GM19438 (cell line): ENCODE results near the gene SSX2IP.
A peak's percentile ranks its signal among the peaks of the same experiment; 100 is the strongest.
"Not testable (repeated sequence)": the region's sequence is repeated elsewhere in the genome, so short reads cannot be mapped to it uniquely, and the experiment has no call there.

Source experiments
- ATAC-seq: cut with Tn5 transposase; IDR thresholded peaks from one replicate; pipeline ENCODE4 v1.9.1; 2021; ENCODE audit warnings: low read depth; ENCODE audit not compliant: unreplicated experiment

SSX2IP gene

DNA sequence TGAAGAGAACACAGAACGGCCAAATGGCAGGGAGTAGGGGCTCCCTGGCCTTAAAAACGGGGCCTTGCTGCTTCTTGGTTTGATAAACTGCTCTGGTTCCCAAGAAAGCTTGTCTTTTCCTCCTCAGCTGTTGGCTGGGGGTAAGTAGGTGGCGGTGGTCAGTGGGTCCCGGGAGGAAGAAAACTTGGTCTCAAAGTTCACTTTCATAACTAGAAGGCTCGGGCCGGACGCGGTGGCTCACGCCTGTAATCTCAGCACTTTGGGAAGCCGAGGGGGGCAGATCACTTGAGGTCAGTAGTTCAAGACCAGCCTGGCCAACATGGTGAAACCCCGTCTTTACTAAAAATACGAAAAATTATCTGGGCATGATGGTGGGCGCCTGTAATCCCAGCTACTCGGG lies 68.7 kb downstream of the SSX2IP start:
- ATAC-seq, result no peak

DNA sequence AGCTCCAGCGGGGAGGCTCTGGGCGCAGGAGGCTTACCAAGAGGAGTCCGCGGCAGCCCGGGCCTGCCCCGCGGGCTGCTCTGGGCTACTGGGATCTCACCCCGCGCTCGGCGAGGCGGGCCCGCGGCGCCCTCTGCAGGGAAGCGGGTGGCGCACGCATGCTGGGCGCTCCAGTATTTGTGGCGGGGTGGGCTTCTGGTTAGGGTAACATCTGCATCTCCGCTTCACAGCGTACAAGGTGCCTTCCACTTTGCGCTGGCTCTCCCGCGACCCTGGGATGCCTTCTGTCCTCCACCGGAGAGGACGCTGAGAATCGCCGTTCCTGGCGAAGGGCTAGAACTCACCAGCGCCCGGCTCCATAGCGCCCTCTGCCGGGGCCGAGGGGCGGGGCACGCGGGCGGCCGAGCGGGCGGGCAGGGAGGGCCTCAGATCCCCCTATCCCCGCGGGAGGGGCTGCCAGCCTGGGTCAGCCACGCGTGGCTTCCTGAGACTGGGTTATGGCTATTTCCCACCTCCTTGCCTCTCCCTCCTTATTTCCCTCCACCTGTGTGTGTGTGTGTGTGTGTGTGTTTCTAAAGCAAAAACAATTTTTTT lies 69.4 kb downstream of the SSX2IP start:
- ATAC-seq, result peak; percentile 95

DNA sequence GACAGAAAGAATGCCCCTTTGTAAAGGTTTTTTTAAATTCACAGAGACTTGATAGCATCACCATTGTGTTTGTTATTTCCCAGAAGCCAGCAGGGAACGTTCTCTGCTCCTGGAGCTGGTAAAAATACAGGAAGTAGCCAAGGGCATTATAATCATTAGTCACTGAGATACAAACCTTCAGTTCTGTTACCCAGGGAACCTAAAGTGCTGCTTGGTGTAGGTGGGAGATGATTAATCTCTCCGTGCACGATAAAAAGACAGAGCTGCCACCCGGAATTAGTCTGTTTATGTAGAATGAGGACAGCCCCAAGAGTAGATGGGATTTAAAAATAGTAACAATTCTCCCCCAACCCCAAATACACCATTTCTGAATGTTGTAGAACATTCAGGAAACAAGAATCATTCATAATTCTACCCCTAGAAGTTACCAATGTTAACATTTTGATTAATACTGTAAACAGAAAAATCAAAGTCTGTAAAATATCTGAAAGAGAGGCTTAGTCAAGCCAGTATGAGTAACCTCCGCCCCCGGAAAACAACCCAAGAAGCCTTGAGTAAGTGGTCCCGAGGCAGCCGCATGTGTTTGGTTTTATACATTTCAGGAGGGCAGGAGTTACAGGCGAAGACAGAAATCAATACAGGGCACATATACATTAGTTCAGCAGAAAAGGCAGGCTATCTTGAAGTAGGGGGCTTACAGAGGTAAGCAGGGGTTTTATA lies 70.7 kb downstream of the SSX2IP start:
- ATAC-seq, result no peak

DNA sequence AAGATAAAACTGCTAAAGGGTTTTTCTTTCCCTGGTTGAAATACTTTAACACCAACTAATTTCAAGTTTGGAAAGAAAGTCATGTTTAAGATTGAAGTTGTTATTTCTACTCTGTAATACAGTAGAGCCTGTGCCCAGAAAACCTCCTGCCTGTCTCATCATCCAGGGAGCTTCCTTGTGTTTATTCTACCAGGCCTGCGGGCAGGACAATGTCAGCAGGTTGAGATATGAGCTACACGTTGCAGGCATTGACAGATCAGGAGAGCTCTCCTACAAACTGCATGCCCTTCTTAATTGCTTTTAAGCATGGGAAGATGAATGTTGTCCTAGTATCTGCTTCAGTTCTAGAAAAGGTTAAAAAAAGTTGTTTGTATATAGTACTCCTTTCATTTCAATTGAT lies 72.9 kb downstream of the SSX2IP start:
- ATAC-seq, result no peak

DNA sequence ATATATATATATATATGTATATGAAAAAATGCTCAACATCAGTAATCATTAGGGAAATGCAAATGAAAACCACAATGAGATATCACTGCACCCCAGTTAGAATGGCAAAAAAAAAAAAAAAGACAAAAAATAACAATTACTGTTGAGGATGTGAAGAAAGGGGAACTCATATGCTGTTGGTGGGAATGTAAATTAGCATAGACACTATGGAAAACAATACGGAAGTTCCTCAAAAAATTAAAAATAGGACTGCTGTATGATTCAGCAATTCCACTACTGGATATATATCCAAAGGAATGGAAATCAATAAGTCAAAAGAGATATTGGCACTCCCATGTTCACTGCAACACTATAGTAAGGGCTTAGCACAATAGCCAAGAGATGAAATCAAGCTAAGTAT lies 74.5 kb downstream of the SSX2IP start:
- no peak for ATAC-seq

DNA sequence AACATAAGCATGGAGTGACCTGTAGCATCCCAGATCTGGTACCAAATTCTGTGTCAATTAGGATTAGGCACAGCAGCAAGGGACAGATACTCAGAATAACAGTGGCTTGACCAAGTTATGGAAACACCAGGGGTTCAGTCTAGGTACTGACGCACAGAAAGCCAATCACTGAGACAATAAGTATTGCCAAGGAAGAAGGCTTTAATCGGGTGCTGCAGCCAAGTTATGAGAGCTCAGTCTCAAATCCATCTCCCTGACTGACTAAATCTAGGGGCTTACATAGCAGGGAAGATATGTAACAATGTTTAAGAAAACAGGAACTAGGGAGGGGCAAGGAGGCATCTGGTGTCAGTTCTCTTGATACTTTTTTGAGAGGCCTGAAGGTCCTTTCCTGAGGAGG lies 76.4 kb downstream of the SSX2IP start:
- no peak for ATAC-seq

DNA sequence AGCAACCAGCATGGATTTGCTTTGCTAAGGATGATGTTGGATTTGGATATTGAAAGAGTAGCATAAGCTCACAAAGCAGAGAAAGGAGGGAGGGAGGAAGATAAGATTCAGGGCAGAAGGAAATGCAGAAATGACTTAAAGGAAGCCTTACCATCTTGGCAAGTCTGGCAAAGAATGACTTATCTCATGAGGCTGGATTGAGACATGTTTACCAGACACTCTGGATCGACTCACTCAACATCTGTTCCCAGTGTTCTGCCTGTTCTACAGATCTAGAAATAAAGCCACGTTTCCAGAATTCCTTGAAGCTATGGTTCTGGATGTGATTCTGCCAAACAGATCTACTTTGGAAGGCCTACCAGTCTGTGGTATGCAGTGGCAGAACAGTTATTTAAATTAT lies 77.2 kb downstream of the SSX2IP start:
- ATAC-seq, result no peak

DNA sequence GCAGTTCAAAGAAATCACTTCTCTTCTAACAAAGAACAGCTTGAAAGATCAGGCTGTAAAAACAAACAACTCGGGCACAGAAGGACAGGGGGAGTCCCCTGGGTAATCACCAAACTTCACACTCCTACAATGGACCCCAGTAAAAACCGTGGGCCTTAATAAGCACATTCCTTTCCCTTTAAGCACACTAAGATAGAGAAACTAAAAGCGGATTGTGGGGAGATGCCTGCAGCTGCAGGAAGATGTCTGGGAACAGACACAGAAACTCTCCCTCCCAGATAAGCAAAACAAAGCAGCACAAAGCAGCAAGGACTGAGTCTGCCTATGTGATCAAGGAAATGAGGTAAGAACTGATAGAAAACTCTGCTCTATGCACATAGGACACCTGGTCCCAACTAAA lies 78.5 kb downstream of the SSX2IP start:
- ATAC-seq, result no peak

DNA sequence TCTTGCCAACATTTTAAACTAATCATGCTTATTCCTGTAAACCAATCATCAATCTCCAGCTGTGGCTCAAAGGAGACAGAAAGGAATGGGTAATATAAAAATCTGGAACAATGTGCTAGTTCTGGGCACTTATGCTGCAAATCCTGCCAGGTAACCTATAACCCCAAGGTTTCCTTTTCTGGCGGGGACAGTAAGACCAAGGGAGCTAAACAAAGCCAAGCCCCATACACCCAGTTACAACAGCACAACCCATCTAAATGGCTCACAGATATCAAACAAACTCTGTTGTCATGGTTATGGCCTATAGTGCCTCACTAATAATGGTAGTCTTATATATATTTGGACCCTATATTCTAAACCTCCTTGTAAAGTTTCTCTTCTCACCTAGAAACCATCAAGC lies 79.2 kb downstream of the SSX2IP start:
- ATAC-seq, result no peak

DNA sequence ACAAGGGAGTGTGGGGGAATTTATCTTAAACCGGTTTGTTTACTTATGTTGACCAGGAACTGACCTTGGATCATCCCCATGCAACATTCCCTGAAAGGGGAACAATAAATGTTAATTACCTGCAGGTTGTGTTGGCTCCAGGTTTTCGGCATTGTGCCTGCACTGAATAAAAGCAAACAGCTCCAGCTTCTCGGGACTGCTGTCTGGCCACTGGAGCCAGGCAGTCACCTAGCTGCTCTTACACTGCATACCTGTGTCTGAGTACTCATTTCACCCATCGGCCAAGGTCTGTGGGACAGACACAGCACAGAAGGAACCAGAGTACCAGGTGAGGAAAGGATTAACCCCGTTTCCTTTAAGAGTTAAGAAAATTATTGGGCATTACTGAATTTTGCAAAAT lies 83.3 kb downstream of the SSX2IP start:
- no peak for ATAC-seq

DNA sequence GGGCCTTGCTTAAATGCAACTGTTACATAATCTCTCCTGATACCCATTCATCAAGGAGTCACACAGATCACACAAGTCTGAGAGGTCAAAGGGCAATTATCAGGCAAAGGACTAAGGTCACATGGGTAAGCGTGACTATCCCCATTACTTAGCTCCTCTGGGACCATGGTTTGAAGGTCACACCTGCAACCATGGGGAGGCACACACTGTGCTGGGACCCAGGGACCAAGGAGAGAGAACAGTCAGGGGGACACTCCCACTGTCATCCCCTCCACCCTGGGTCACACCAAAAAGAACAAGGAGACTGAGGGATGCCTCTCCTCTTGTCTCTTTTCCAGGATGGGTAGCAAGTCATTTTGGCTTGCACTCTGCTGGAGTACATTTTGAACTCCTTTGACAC lies 85.1 kb downstream of the SSX2IP start:
- ATAC-seq, result no peak

DNA sequence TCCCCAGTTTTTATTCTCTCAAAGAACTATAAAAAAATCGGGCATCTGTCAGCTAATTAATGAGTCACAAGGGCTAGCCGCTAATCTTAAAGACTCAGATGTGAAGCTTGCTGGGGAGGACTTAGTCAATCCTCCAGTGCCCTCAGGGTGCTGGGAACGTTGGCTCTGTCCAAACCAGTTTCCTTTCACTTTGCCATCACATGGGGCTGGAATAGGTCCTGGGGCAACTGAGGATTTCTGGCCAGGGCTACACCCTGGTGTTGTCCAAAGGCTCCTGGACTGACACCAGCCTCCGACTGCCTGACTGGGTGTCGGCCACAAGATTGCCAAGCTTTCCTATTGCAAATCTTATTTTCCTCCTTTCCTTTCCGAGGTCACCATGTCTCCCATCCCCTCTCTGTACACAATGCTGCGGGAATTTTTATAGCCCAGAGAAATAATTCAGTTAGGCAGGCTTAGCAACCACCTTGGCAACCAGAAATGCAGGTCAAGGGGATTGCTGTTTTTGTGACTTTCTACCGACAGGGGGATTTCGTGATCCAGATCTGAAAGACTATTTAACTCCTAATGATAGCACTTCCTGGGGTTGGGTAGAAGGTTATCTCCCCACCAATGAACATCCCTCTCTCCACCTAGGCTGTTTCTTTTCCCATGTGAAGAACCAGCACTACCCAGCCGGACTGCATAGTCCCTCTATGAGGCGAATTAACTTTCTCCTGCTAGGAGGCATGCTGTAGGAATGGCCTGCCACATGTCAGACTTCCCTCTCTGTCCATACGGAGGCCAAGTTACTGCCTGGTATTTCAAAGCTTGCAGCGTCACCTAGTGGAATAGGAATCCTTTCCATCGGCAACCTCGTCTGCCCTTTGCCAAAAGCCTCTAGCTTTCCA lies 86.1 kb downstream of the SSX2IP start:
- ATAC-seq, result no peak

DNA sequence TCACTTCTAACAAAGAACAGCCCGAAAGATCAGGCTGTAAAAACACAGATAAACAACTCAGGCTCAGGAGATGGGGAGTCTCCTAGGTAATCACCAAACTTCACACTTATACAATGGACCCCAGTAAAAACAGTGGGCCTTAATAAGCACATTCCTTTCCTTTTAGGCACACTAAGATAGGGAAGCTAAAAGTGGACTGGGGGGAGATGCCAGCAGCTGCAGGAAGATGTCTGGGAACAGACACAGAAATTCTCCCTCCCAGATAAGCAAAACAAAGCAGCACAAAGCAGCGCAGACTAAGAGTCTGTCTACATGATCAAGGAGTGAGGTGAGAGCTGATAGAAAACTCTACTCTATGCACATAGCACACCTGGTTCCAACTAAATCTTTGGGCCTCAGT lies 87.0 kb downstream of the SSX2IP start:
- no peak for ATAC-seq

DNA sequence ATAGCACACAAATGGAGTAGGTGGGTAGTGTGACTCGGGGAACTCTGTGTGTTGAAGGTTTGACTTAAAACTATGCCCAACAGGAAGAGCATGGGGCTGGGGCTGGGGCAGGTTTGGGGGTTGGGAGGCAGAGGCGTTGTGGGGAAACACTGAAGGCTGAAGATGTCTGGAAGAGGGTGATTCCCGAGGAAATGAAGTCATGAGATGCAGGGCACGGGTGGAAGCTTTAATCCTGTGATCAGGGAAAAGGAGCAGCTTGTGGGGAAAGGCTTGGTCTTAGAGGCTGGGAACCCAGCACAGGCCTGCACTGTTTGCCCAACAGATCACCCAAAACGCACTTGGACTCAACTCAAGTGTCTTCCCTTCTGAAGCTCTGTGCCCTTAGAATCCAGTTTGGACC lies 89.5 kb downstream of the SSX2IP start:
- ATAC-seq, result no peak

DNA sequence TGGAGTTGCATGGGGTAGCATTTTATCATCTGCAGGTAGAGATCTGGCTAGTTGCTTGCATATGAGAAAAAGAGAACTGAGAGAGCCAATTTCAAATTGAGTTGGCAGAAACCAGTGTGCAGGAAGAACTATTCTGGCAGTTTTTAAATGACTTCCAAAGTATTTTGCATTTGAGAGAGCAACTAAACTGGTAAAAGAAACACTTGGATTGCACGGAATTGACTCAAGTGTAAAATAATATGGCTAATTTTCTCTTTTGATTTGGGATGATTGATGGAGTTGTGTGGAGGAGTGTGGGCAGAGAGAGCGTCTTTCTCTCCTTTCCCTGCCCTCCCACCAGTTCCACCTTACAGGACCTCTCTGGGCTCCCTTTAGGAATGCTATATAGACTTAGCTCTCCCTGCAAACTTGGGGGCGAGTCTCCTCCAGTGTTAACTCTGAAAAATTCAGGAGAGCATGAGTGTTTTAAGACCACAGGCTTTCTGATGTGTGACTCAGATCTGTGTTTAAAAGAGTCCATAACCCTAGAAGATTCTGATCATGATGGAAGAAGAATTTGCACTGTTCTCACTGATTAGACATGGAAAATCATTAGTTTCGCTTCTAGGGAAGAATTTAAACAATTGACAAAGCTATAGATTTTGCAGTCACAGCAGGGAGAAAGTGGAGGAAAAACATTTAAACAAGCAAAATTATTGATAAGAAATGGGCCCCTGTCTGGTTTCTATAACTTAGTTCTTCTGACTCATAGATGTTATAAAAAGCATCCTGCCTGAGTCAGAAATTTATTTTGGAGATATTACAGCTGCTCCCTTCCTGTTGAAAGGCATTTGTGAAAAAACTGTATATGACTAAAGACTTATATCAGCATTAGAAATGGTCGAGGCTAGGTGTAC lies 91.2 kb downstream of the SSX2IP start:
- peak; percentile 81 for ATAC-seq

DNA sequence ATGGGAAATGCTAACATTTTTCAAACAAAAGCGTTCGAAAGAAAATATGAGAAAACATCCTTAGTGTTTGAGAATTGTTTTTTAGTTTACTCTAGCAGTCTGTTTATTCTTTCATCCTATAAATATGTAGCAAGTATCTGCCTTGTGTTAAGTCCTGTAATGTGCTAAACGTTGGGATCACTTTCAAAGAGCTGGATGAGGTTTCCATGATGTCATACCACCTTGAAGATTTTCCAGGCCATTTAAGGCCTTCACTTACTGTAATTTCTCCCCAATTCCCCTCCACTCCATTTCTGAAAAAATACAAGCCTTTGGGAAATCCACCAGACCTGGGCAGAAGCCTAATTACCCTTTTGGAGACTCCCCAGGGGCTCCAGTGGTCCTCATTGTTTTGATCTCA lies 91.8 kb downstream of the SSX2IP start:
- ATAC-seq, result no peak

DNA sequence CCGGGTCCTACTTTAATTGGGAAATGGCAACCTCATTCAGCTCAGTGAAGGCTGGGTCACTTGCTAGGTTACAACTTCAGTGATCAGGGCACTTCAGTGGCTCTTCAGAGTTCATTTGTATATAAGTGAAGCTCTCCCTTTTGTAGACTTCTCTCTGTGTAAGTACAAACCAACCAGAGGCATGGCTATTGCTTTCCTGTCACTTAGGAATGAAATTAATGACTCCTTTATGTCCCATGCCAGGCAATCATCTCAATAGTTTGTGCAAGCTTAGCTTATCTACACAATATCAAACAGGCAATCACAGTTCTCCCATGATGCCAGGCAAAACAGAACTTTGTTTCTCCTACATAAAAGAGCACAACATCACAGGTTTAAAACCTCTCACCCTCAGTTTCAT lies 93.2 kb downstream of the SSX2IP start:
- no peak for ATAC-seq

DNA sequence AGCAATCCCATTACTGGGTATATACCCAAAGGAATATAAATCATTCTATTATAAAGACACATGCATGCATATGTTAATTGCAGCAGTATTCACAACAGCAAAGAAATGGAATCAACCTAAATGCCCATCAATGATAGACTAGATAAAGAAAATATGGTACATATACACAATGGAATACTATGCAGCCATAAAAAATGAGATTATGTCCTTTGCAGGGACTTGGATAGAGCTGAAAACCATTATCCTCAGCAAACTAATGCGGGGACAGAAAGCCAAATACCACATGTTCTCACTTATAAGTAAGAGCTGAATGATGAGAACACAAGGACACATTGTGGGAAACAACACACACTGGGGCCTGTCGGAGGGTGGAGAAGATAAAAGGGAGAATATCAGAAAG lies 95.3 kb downstream of the SSX2IP start:
- ATAC-seq, result not testable (repeated sequence)
